HG02852 (cell line): ENCODE data around the gene IFNL2.
"Not testable (repeated sequence)": the region's sequence is repeated elsewhere in the genome, so short reads cannot be mapped to it uniquely, and the experiment has no call there.

Experiments
- ATAC-seq: cut with Tn5 transposase; IDR thresholded peaks from one replicate; pipeline ENCODE4 v1.9.1; 2021; ENCODE audit warnings: mild to moderate bottlenecking, moderate library complexity; ENCODE audit not compliant: unreplicated experiment

Gene IFNL2

GRCh38 chr19:39296055-39296645, 28.0 kb downstream of the IFNL2 start, which contains the start of gene IFNL1:
Gene IFNL1 (plus strand): TSS chr19:39296407. CDS start chr19:39296422, 15 bp downstream.
- ATAC-seq = no peak

GRCh38 chr19:39296906-39297305, 28.7 kb downstream of the IFNL2 start:
- ATAC-seq = no peak

- no peak for ATAC-seq
Observed at GRCh38 chr19:39297931-39298634, 29.9 kb downstream of the IFNL2 start.

DNA sequence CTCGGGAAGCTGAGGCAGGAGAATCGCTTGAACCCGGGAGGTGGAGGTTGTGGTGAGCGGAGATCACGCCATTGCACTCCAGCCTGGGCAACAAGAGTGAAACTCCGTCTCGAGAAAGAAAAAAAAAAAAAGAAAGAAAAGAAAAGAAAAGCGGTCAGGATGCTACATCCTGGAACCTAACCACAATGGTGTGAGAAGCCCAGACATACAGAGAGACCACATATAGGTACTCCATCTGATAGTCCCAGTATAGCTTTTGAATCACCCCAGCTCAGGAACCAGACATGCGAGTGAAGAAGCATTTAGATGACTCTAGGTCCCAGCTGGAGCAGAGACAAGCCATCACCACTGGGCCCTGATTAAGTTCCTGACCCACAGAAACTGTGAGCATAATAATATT, 31.2 kb downstream of the IFNL2 start:
- no peak for ATAC-seq

DNA sequence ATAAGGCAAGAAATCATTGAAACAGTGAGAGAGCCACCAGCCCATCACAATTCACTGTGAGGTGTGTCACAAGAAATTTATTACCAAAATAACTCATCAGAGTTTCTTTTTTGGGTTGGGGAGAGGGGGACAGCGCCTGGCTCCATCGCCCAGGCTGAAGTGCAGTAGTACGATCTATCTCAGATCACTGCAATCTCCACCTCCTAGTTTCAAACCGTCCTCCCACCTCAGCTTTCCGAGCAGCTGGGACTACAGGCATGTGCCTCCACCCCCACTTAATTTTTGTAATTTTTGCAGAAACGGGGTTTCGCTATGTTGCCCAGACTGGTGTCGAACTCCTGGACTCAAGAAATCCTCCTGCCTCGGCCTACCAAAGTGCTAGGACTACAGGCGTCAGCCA, 31.6 kb downstream of the IFNL2 start:
- no peak for ATAC-seq

DNA sequence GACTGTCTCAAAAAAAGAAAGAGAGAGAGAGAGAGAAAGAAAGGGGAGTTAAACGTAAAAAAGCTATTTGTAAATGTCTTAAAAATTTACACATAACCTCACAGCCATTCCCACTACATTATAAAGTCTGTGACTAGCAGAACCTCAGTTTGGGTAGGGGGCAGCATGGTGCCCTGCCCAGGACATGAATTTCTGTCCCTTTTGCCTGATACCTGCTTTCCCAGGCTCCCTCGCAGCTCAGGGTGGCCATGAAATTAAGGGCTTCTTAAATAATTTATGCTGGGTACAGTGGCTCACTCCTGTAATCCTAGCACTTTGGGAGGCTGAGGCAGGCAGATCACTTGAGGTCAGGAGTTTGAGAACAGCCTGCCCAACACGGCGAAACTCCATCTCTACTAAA, 32.8 kb downstream of the IFNL2 start:
- ATAC-seq = no peak

GRCh38 chr19:39301562-39301961, 33.4 kb downstream of the IFNL2 start:
- ATAC-seq = no peak

DNA sequence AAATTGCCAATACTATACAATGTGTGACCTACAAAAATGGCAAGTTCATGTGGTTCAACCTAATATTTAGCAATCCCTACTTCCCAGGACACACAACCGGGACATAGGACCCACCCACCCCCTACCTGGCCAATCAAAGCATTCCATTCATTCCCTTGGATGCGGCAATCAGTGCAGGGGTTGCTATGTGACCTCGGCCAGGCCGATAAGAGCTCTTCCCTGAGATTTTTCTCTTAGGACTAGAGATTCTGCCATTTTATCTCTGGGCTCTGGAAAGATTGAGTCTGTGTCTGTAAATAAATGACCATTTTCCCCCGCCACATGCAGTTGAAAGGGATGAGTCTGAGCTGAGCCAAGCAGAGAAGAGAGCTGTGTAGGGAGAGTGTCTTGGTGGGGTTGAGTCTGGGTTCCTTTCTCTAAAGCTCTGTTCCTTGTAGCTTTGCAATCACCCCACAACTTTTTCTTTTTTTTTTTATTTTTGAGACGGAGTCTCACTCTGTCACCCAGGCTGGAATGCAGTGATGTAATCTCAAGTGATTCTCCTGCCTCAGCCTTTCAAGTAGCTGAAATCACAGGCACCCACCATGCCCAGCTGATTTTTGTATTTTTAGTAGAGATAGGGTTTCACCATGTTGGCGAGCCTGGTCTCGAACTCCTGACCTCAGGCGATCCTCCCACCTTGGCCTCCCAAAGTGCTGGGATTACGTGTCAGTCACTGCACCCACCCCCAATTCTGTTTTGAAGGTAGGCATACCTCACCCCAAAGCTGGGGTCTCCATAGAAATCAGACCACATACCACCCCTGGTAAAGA, 35.4 kb downstream of the IFNL2 start:
- no peak for ATAC-seq

DNA sequence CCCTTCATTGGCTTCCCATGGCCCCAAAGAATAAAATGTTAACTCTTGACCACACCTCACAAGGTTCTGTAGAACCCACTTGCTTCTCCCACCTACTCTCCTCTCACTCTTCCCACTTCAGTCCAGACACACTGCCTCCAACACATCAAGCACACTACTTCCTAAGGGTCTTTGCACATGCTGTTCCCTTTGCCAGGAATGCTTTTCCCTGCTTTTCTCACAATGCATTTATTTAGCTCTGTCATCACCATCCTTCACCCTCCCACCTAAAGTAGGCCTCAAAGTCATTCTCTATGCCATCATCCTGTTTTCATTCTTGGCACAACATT, 36.0 kb downstream of the IFNL2 start:
- no peak for ATAC-seq

DNA sequence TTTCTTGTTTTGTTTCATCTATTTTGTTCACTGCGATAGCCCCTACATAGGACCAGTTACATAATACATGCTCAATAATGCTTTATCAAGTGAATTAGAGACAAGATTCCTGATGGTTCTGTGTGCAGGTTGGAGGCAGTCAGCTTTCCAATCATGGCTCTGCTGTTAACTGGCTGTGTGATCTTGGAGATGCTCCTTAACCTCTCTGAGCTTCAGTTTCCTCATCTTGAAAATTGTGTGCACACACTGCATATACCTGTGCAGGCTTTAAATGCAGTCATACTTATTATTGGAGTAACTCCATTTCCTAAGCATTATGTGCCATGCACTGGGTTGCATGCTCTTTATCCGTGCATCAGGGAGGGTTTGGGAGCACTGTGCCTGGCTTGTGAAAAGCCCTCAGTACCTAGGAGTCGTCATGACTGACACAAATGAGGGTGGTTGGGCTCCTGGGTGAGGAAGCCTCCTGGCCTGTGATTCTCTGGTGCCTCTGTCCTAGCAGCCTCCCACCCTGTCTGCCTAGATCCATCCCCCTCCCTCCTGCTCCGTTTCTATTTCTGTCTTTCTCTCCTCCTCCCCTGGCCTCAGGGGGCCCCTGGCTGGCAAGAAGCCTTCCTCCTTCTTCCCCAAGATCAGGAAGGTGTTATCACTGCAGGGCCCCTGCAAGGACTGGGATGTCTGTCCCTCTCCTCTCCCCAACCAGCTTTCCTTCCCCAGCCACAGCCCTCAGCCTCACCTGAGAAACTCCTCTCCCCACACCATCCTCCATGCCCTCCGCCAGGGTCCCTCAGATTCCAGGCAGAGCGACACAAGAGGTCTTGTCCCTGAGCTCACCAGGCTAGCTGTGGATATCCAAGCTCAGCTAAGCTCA, 36.7 kb downstream of the IFNL2 start:
- no peak for ATAC-seq

DNA sequence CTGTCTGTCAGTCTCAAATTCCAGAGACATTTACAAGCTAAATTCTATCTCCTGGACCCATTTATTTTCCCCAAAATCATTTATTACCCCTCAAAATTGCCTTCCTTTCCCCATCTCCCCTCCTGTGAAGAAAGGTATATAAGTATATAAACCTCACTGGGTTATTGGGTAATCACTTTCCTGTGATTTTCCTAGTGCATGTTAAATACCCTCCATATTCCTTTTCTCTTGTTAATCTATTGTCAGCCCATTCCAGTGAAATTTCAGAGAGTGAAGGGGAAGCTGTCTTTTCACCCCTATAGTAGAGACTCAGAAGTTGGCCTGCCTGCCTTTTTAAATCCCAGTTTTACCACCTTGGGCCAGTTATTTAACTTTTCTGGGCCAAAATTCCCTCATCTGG, 37.9 kb downstream of the IFNL2 start:
- ATAC-seq = no peak

- ATAC-seq = no peak
Observed at GRCh38 chr19:39307046-39307821, 39.0 kb downstream of the IFNL2 start.

DNA sequence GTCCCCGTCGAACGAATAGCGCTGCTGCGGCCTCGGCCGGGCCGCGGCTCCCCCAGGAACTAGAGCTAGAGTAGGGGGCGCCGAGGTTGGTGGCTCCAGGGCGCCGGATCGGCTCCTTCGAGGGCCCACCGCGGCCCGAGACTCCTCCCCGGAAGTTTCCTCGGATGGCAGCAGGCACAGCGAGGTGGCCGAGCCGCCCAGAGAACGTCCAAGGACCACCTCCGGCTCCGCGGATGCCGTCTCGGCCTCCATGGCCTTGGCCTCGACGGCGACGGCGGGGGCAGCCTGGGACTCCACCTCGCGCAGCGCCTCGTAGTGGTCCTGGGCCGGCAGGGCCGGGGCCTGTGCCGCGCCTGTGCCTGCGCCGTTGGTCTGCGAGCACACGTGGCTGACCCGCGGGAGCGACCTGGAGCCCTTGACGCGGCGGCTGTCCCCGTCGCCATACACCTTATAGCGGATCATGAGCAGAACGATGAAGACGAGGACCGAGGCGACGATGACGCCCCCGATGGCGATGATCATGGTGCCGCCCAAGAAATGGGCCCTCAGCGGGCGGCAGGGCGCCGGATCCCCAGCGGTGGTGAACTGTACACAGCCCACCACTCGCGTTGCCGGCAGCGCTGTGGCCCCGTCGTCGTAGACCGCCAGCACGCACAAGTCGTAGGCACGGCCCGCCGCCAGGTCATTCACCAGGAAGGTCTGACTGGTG, 39.8 kb downstream of the IFNL2 start:
- ATAC-seq = no peak

GRCh38 chr19:39308531-39309304, 40.5 kb downstream of the IFNL2 start:
- ATAC-seq = no peak

GRCh38 chr19:39309305-39309670, 41.1 kb downstream of the IFNL2 start:
- not testable (repeated sequence) for ATAC-seq

DNA sequence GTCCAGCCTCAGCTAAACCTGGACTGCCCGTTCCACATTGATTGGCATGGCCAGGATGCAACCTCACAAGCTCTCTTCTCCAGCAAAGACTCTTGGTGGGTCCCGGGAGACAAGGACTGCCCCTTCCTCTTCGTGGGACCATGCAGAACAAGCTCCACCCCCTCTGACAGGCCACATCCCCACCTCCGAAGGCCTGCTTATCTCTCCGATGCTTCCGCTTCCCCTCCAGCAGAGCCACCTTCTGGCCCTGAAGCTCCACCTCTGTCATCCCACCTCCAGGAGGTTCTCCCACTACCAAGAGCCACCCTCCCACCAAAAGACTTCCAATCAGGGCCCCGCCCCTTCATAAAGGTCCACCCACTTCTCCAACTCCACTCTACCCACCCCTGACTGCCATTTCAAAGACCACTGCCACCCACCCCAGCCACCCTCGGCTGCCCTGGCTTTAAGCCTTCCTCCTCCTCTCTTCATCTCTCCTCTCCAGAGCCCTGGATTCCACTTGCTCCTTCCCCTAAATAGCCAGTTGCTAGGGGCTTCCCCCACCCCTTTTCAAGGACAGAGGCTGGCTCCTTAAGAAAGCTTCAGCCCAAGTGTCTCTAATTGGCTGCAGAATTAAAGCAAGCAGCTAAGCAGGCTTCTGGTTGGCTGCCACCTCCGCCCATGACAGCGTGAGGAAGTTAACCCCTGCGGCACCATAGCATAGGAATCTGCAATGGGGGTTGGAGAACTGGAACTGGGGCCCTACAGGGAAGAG, 42.5 kb downstream of the IFNL2 start:
- no peak for ATAC-seq

- no peak for ATAC-seq
Observed at GRCh38 chr19:39314016-39314728, 46.0 kb downstream of the IFNL2 start.

- no peak for ATAC-seq
Observed at GRCh38 chr19:39315933-39316332, 47.7 kb downstream of the IFNL2 start.
